Measurements from ENCODE around the gene AUTS2.

AUTS2 gene

DNA sequence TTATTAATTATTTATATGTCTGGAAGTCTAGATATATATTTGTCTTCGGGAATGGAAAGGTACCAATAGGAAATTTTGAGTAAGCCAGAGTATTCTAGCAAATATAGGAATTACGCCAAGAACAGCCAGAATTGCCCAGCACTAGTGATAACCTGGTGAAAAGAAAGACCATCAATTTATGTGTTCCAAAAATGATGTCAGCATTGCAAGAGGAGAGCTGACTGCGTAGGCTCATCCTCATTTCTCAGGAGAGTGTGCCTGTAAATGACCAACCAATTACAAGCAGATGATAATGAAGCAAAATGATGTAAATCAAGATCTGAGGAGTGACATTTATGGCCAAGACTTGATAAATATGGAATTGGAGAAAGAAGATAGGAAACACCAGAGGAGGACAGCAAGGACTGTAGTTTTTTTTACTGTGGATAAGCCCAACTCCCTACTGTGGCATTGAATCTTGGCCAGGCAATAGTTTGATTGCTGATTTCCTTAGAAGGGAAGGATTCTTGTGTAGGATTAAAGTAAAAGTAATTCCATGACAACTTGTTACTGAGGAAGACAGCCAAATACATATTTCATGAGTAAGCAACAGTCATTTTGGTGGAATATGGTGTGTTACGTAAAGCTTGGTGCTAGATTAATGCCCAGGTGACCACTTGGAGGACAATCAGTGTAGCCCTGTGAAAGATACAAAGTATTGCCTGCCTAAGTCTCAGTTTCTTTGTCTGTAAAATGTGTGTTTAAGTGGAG, 590.8 kb downstream of the AUTS2 start:
- no peak for DNase-seq (ENCODE audit: low spot score)

DNA sequence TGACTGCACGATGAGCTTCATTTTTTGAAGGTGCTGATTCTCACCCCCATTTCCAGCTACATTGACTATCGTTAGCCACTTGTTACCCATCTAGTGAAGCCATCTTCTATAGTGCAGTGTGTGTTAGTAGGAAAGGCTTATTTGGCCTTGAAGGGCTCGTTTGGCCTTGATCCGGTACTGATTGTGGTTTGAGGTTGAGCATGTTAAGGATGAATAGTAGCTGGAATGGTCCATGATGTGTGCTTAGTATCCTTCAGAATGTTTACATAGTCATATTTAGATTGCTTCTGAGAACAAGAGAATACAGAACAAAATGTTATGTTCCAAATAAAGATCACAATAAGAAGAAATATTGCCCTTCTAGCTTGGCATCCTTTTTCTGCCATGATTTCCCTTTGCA, 591.5 kb downstream of the AUTS2 start:
- no peak for DNase-seq (ENCODE audit: low spot score)

DNA sequence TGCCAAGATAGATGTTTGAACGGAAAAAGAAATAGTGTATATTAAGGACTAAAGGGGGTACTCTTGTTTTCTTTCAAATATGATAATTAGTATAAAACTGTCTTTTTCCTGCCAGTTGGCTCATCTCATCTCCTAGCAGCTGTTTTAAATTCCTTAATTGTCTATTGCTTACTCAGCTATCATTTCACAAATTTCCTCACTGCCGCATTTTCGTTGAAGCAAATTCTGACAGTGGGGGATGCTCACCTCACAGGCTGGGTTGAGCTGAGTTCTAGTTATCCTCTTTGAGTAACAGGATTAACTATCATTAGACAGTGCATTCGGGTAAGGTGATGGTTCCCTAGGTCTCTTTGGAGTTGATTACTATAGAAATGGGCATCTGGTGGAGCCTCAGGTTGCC, 592.0 kb downstream of the AUTS2 start:
- no peak for DNase-seq (ENCODE audit: low spot score)

DNA sequence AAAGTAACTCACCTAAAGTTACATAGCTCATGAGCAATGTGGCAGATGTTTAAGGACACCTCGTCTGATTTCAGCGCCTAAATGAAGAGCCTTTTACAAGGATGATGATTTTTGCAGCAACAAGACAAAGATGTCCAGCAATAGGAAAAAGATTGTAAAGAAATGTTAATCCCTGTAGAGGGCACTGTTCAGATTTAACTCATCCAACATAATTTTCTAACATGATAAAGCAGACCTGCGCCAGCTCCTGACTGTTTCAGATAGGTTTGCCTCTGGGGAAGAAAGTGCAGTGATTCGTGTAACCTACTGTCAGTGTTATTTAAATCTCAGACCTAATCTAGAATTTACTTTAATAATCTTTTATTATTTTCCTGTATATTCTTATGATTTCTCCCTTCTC, 595.2 kb downstream of the AUTS2 start:
- peak; percentile 46 for DNase-seq (ENCODE audit: low spot score)

DNA sequence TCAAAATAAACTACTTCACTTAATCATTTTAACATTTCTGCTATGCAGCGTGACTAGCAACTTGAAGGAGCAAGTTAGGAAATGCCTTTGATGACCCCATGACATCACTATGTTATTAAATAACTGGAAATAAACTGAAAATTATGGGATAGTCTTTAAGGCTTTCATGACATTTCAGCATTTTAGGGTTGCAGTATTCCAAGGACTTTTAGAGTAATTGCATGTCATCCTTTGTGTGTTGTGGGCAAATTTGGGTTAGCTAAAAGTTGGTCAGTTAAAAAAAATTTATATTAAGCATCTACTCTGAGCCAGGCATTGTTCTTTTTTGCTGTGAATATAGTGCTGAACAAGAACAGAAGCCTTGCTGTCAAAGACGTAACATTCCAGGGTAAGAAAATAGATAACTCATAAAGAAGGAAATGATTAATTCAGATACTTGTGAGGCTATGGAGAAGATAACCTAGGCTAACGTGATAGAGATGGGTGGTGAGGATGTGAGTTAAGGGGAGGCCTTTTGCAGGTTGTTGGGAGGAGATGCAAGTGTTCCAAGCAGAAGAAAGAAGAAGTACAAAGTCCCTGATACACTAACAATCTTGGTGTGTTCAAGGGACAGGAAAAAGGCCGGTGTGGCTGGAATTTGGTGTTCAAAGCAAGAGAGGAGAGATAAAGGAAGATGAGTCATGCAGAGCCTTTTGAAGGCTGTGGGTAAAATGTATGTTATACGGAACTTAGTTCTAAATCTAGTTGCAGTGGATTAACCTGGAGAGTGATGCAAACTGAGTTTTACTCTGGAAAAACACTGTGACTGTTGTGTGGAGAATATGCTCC, 610.2 kb downstream of the AUTS2 start:
- DNase-seq (ENCODE audit: low spot score): no peak

DNA sequence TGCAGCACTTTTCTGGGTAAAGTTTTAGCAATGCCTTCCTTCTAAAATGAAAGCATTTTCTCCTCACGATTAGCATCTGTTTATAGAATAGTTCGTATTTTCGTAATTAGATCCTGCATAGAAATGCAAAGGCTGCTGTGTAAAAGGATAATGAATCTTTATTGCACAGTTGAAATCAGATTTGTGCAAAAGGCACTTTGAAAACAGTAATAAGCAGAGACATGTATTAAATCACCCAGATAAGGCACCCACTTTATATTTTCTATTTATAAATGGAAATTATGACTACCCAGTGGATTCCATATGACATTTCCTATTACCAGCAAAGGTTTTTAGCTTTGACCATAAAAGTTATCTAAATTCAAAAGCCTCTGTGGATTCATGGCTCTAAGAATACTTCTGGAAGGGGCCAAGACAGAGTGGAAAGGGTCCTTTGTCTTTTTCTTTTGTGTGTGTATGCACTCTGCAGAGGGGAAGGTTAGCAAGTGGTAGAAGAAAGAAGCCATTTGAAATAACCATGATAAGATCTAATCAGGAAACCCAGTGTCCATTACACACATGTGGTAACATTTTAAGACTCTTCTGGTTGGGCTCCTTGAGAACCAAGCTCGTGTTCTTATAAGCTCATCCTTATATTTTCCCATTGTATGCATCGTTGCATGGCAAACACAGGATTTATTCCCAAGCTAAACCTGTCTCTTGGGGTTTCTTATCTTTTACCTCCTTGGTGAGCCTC, 612.1 kb downstream of the AUTS2 start:
- no peak for DNase-seq (ENCODE audit: low spot score)

DNA sequence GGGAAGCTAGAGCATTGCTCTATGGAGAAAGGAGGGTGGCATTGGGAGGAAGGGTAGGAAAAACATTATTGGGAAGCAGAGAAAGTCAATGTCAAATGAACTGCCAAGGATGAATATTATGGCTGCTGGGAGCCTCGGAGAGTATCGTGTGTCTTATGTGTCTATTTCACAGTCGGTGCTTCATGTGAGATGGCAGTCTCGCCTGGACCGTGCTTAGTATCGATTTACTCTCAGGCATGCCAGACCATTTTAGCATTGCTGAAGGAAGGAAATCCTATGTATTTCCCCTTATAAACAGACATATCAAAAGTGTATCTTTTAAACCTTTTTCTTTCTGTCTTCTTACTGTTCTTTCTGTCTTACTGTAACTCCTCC, 612.6 kb downstream of the AUTS2 start:
- peak; percentile 52 for DNase-seq (ENCODE audit: low spot score)

DNA sequence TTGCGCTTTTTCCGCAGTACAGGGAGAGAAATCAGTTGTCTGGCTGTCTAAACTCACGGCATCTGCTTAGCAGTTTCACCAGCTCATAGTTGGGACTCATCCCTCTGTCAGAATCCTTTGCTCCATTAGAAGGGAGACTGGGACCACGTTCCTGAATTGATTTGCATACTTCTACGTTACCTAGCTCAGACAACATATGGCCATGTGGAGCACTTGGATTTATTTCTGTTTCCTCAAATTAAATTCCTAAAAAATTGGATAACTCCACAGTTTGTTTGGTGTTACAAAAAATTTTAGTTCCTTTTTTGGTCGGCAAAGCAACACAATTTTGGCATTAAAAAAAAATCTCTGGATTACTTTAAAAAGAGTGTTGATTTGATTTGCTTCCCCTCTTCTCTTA, 614.0 kb downstream of the AUTS2 start:
- no peak for DNase-seq (ENCODE audit: low spot score)

DNA sequence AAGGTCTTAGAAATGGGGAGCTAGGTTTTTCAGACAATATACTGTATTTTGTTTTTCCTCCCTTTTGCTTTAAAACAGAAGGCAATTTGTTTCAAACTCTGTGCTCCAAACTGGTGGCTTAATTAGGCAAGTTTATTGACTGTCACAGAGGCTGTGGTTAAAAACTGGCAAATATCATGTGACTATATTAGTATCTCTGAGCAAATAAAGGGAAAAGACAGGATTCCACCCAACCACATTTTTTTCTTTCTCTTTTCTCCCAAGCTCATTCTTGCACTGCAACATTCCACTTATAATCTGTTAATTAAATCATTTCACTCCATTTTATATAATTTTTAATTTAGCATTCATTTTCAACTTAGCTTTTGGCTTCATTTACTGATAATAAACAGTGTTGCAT, 615.8 kb downstream of the AUTS2 start:
- DNase-seq (ENCODE audit: low spot score): no peak

DNA sequence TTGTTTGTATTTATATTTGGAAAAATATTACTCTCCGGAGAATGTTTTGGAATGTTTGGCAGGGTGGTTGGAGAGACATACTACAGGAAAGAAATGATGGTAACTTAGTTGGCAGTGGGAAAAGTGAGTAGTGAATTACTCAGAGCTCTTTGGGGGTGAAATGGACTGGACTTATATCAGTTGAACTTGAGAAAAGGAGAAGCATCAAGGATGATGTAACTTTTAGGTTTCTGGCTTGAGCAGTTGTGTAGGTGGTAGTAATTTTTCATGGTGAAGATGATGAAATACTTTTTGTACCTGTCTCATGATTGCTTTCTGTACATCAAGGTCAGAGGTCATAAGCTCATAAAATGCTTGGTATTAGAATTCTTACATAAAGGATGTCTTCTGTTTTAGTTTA, 617.2 kb downstream of the AUTS2 start:
- DNase-seq (ENCODE audit: low spot score): no peak

DNA sequence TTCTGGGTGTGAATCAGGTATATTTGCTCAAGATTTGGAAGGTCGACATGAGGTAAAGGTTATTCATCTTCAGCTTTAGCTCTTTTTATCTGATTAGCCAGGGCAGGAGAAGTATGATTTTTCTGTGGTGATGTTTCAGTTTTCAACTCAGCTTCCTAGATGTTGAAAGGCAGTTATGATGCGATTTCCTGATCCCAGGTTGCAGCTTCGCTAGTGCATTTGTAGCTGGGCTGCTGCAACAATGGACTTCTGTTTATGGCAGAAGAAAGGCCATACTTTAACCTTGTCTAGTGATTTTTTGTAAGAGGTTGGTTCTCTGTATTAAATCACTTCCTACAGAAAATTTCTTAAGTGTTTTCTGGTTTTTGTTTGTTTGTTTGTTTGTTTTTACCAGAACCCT, 619.3 kb downstream of the AUTS2 start:
- DNase-seq (ENCODE audit: low spot score): no peak

DNA sequence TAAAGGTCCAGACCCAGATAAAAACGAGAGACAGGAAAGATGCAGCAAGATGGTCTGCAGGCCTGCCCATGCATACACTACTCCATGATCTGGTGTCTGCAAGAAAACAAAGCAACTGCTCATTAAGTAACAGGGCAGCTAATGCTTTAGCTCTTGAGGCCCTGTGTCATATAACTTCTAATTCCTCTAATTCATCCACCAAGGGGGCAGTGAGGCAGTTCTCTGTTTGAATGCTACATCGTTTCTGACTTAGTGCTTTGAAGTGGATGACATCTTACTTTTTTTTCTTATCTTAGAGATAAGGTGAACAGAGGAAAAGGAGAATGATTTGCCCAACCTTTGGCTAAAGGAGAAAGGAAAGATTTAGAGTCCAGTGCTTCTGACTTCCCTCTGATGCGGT, 619.7 kb downstream of the AUTS2 start:
- DNase-seq (ENCODE audit: low spot score): no peak

DNA sequence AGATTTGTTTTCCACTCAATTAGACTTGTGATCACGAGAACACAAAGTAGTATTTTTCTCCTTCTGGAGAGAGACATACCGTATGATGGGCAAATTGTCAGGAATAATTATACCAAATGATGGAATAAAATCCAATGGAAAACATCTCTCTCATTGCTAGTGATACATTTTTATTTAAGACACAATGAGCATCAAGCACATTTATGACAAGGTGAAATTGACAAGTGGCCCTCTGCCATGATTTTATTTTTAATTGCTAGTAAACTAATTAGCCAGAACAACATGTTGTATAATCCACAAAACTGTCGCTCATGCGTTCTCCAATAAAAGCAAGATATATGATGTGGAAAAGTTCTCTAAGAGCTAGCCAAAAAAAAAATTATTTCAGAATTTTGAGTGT, 620.8 kb downstream of the AUTS2 start:
- no peak for DNase-seq (ENCODE audit: low spot score)

DNA sequence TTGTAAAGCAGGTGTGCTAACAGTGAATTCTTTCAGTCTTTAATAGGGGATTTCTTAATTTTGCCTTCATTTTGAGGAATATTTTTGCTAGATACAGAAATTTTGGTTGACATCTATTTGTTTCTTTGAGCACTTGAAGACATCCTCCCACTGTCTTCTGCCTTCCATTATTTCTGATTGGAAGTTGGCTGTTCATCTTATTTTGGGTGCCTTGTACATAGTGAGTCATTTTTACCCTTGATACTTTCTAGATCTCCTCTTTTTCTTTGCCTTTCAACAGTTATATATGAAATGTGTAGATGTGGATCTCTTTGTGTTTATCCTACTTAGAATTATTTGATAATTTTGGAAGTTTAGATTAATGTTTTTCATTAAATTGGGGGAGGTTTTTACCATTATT, 631.0 kb downstream of the AUTS2 start:
- no peak for DNase-seq (ENCODE audit: low spot score)

DNA sequence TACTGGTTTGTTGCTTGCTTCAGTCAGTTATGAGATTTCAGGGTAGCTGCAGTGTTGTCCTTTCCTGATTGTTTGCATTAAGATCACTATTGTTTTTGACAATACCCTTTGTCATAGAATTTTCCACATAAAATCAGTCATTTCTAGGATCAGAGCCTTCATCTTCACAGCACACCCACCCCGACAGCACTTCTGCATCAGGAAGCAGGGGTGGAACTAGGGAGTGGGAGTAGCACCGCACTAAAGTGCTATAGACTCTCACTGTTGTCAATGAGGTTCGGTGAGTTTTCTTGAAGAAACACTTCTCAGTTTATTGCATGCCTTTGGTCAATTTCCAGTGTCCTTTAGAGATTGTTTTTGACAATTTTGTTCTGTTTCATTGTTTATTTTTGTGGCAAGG, 632.5 kb downstream of the AUTS2 start:
- DNase-seq (ENCODE audit: low spot score): no peak

DNA sequence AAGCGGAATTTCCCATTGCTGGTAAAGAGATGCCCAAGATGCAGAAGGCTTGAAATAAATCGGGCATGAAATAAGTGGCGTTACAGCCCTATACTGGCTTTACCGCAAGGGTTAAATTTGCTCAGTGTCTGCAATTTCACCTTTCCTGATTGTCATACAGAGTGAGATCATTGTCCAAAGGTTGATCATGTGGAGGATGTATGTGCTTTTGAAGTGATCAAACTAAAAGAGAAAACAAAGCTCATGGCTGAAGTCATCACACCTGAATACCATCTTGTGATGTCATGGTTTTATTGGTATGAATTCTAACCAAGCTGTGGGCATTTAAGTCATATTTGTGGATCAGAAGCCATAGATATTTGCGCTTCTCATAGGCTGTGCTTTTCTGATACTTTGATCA, 635.5 kb downstream of the AUTS2 start:
- no peak for DNase-seq (ENCODE audit: low spot score)

DNA sequence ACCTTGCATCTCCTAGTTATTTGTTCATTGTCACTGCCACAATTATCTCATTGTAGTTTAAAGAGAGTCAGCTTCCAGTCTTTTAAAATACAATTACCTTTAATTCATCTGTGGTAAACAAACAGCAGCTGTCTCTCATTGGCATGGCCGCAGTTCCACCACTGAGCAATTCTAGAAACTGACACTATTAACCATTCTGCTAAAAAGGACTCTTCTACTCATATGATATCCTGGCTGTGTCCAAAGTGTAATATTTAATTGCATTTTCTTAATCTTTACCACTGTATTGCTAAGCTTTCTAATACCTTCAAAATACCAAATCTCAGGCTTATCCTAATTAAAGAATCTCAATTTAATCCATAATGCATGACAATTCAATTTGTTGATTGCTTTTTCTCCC, 639.0 kb downstream of the AUTS2 start:
- peak; percentile 55 for DNase-seq (ENCODE audit: low spot score)

DNA sequence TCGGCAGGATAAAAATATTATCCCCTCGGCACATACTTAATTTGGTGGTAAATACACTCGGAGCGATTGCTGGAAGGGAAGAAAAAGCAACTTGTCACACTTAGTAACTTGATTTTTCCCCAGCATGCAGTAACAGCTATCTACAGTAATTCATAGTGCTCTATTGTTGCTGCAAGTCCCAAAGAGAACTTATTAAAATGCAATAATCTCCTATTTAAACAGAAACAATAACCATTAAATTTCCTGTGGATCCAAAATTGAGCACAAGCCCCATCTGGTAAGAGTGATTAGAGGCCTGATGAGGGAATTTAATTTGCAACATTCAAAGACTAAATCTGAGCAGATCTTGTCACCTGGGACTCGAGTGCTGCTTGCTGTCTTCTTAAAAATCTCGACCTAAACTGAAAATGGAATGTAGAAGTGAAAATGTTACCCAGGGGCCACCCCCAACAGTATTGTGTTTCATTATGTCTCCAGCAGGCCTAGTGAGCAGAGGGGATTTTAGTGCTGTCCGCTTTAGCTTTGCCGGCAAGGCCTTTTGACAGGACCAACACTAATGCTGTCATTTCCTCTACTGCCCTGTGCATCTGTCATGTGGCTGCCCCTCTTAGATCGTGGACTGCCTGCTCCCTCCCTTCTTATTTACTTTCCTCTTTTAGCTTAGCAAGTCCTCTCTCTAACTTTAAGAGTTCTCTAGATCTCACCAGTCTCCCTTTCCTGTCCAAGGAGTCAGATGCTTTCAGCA, 639.7 kb downstream of the AUTS2 start:
- DNase-seq (ENCODE audit: low spot score): peak; percentile 52

DNA sequence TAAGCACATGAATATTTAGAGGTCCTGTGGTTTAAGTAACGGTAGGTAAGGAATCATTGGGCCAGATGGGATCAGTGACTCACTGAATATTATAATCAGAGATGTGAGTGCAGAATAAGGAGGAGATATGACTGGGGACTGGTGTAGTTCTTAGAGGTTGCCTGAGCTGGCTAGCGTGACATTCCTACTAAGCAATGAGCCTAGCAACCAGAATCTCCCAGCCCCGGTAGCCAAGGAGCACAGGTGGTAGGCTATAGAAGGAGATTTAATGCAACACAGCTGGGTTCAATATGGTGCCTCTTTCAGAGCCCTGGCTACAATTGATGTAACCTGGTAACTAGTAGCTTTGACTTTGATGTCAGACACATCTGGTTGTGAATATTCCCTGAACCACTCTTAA, 641.6 kb downstream of the AUTS2 start:
- peak; percentile 58 for DNase-seq (ENCODE audit: low spot score)

DNA sequence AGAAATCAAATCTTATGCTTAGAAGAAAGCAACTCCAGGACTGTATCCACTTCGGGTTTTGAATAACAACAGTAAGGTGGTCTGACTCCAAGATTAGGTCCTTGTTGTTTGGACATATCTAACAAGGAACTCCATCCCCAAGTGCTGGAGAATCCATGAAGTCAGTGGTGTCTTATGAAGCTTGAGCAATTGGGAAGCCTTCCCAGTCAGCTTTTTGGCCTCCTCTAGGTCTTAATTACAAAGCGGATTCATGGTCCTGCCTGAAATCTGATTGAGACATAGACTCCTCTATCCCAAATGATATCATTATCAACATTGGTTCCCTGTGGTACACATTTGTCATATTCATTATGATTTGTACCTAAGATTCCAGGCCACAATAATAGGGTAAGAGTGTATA, 642.6 kb downstream of the AUTS2 start:
- no peak for DNase-seq (ENCODE audit: low spot score)

DNA sequence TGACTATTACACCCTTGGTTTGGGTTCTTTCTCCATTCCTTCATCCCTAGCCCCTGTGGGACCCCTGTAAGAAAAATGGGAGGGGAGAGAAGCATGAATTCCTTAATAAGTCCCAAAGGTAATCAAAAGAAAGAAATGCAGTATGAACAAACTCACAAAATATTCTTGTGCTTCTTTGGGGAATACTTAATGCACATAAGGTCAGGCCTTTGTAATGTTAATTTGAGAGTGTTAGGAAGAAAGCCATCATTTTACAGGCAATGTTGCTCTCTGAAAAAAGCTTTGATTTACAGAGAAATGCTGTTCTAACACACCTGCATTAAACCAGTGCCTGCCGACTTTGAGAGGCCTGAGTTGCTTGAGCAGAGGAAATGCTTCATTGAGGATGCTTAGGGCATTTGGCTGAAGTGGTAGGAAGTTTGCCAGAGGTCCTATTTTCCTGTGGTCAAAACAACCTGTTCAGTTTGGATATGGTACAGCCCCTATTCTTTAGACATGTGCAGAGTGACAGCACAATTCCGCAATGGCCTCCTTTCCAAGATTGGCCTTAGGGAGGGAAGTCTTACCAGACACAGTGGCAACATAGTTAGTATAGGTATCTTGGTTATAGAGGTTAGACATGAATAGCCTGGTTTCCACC, 643.4 kb downstream of the AUTS2 start:
- DNase-seq (ENCODE audit: low spot score): no peak

DNA sequence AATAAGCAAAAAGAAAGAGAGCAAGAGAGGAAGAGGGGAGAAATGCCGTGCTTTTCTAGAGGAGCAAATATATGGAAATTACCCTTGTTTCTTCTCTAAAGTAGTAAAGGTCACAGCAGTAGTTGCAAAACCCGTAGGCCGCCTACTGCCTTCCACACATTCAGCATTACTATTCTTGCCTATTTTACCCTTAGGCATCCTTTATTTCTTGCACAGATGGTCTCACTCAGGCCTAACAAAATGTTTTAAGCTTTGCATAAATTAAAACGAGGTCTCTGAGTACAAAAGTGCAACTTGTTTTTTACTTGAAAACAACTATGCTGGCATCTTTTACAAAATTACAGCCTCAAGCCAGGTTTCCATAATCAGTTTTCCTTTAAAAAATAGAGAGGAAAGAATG, 644.6 kb downstream of the AUTS2 start:
- DNase-seq (ENCODE audit: low spot score): no peak

All from D341Med (cell line).